NK-92 (cell line): ENCODE measurements around the gene HMGXB4.

Source experiments
- DNase-seq: peaks from one replicate; lab custom pipeline; 2025; ENCODE audit not compliant: unreplicated experiment; lab: John Stamatoyannopoulos, UW

HMGXB4 gene

GRCh38 chr22:35253946-35254345 is 3.3 kb upstream of the HMGXB4 start:
- DNase-seq, result no peak

DNA sequence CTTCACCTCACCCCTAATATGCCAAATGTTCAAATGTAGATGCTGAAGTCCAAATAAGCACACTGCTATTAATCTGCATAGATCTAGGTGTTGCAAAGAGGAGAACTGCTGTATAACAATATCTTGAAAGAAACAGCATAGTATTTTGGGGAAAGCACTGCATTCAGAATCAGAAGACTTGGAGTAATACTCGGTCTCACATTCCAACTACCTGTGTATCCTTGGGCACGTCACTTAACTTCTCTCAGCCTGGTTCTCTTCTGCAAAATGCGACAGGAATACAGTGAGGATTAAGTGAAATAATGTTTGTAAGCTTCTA is 332 bp upstream of the HMGXB4 start:
- DNase-seq, result no peak

DNA sequence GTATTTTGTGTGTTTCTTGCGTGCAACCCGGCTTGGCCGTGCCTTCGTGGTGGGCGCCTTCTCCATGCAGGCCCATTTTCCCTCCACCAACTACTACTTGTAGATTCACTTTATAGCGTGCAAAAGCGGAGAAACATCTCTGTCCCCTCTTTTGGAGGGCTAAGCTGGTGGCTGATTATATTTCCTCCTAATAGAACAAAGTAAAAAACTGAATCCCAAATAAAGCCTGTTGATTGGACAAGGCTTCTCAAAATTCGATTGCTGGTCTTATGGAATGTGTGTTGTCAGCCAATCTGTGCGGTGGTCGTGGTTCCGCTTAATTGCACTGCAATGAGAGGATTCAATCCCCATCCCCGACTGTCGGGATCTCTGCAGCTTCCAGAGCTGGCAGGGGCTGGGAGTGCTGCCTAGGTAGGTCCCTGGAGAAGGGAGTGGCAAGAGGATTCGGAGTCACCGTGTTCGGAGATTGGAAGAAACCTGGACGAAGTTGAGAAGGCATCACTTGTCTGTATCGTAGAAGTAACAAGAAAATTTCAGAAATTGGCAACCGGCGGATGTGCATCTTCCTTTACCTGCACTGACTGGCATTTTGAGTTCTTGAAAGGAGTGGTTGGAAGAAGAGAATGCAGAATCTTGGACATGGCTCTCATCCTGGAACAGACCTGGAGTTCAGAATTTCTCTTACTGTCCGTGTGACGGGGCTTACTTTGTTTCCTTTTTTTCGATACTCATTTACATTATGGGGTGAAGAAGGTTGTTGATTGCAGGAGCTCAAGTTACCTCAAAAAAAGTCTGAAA is 1.1 kb downstream of the HMGXB4 start:
- DNase-seq, result no peak

GRCh38 chr22:35264986-35265385 is 7.7 kb downstream of the HMGXB4 start:
- DNase-seq, result no peak

DNA sequence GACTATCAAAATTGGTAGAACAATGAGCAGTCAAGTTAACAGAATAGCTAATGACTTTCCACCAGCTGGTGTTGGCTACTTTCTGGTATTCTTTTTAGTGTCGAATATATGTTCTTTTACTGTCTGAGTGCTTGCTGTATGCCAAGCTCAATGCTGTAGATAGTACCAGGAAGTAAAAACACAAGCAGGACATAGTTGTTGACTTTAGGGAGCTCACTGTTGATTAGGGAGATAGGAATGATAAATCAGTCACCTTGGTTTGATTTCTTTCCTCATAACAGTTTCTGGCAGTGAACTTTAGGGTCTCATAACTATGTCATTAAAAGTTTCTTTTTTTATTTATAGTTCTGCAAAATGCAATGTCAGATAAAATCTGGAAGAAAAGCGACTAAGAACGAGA is 9.0 kb downstream of the HMGXB4 start:
- no peak for DNase-seq

DNA sequence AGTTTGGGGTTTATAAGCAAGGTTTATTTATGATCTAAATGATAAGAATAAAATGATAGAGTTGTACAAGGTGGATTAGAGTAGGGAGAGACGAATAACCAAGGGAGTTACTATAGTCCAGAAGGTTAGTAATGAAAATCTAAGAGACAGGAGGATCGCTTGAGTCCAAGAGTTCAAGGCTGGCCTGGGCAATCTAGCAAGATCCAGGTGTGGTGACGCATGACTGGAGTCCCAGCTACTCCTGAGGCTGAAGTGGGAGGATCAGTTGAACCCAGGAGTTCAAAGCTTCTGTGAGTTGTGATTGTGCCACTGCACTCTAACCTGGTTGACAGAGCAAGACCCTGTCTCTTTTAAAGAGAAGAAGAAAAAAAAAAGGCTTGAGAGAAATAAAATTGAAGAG is 12.3 kb downstream of the HMGXB4 start:
- DNase-seq, result no peak

- no peak for DNase-seq
These were observed 17.0 kb downstream of the HMGXB4 start for GRCh38 chr22:35274154-35274871.

DNA sequence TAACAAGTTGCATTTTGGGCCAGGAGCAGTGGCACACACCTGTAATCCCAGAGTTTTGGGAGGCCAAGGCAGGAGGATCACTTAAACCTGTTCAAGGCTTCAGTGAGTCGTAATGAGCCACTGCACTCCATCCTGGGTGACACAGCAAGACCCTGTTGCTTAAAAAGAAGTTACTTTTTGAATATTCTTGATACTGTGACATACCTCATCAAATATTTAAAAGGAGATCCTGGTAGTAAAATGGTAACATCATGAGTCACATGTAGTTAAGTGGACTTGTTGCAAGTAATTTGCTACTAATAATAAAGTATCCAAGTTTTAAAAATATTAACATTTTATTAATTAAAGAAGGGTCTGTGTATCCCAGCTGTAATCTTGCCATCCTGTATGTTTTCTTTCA is 18.3 kb downstream of the HMGXB4 start:
- DNase-seq, result no peak

DNA sequence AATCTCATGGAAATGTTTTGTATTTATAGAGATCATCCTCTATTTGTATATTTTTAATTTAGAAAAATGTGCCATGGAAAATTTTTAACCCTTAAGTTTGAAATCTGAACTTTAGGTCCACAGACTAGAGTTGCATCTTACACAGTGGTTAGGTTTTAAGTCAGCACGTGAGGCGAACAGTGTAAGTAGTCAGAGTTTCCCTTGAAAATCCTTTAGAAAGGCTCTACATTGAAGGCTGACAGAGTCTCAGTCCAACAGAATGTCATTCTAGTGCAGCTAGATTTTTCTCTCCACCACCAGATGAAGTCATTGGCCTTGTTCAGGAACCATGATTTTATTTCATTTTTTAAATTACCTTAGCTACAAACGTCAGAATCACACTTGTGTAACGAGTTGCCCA is 18.7 kb downstream of the HMGXB4 start:
- DNase-seq, result no peak

DNA sequence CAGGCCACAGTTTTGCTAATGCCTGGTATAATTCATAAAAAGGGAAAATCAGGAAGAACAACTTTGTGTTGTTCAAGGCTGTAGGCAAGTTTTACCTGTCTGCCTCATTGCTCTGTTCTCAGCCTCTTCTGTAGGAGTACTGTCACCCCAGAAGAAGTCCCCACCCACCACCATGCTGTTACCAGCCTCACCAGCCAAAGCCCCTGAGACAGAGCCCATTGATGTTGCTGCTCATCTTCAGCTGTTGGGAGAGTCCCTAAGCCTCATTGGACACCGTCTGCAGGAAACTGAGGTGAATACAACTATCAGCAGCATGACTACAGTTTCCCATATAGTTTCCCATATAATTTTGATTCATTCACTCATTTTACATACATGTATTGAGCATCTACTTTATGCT is 30.8 kb downstream of the HMGXB4 start:
- DNase-seq, result no peak

GRCh38 chr22:35292786-35293185 is 35.5 kb downstream of the HMGXB4 start:
- no peak for DNase-seq

DNA sequence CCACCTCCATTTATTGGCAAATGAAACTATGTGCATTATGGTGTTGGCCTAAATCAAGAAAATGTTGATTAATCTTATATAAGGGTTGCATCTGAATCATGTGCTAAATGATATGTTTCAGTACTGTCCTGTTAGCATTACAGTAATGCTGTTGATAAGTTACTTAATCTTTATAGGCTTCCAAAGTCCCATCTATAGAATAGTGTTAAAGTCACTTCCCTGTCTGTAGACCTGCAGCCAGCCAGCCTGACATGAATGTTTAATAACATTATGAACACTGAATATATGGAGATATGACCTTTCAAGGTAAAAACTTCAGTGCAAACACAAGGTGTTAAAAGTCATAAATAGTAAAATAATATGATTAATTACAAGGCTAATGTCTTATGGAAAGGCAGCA is 38.8 kb downstream of the HMGXB4 start:
- DNase-seq, result no peak

DNA sequence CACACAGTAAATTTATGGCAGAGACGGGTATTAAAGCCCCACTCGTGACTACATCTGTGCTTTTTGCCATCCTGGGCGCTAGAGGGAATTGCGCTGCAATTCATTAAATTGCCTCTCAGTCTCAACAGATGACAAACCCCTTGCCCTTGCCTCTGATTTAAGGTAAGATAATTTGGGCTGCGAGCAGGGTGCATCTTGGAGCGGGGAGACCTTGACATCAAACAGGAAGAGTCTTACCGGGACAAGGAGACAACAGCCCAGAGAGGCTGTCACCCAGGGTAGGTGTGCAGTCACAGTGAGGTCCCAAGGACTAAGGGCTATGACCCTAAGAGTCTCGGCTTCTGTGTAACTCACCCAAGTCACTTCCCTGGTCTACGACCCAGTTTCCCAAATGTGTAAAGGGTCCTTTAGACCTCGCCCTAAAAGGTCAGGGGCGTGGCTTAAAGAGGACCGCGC is 42.0 kb downstream of the HMGXB4 start:
- no peak for DNase-seq

GRCh38 chr22:35299673-35300499 is 42.6 kb downstream of the HMGXB4 start, which contains the start of gene TOM1:
TSS of gene TOM1 (plus strand) at chr22:35299894. CDS start at chr22:35299929, 35 bp downstream.
- peak; percentile 71 for DNase-seq

DNA sequence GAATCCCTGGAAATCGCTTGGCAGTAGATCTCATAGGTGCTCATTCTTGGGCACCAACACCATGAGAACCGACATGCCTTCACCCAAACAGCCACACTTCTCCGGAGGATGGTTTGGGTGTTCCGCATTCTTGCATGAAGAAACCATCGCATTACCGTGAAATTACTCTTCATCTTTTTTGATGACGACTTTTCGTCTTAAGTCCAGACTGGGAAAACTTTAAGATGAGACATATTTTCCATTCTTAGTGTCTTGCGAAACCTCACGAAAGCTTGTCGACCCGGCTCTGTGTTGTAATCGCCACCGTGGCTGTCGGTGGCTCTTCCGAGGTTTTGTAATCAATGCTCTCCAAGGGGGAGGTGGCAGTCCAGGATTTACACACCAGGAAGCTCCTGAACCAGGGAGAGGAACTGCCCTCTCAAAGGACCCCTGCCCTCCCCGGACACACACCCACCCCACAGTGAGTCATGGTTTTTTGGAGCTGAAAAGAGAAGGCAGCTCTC is 44.1 kb downstream of the HMGXB4 start:
- DNase-seq, result no peak

DNA sequence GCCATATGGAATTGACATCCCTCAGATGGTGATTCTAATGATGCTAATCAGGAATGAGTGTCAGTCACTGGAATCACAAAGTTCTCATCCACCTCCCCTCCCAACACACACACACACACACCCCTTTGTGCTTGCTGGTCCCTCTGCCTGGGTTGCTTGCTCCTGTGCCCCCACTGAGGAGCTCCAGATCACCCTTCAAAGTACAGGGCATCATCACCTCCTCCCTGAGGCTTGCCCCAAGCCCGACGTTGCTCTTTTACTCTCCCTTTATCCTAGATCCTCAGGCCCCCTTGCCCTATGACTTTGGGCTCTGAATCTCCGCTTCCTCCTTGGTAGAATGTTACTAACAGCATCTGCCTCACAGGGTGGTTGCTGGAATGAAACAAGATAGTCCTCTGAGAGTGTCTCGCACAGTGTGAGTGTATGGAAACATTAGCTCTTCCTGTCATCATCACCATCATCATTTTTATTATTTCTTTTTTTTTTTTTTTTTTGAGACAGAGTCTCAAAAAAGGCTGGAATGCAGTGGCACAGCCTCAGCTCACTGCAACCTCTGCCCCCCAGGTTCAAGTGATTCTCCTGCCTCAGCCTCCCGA is 45.8 kb downstream of the HMGXB4 start:
- no peak for DNase-seq

DNA sequence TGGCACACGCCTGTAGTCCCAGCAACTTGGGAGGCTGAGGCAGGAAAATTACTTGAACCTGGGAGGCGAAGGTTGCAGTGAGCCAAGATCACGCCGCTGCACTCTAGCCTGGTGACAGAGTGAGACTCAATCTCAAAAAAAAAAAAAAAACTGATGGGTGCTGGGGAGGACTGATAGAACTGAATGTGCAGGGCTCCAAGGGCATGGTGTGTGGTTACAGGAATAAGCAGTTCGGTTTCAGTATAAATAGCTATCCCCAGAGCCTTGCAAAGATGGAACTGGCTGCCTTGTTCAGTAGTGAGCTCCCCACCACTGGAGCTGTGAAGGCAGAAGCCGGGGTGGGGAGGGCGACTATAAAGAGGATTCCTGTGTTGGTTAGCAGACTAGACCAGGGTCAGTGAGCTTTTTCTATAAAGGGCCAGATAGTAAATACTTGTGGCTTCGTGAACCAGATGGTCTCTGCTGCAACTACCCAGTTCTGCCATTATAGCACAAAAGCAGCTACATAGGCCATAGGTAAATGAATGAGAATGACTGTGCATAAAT is 48.3 kb downstream of the HMGXB4 start:
- DNase-seq, result no peak

- DNase-seq, result no peak
These were observed 49.2 kb downstream of the HMGXB4 start for GRCh38 chr22:35306350-35306967.

DNA sequence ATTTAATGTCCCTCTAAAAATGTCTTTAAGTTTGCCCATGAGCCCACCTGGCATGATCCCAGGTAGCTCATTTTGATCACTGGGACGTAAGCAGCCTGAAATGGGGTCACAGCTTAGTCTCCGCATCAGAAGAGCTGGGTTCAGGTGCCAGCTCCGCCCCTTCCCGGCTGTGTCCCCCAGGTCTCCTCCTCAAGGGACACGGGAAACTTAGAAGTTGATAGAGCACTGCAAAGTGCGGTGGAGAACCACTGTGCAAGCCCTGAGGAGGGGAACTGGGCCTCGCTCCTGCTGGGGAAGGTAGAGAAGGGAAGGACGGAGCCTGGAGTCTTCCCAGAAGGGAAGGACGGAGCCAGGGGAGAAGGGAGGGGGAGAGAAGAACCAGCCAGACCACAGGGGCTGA is 50.1 kb downstream of the HMGXB4 start:
- no peak for DNase-seq

GRCh38 chr22:35307892-35308291 is 50.6 kb downstream of the HMGXB4 start:
- no peak for DNase-seq
